Ovary (tissue), 9 donors: ENCODE measurements around the gene GPATCH1. TPM values are rescaled to one million over a fixed set of nuclear protein-coding genes. Genes with fewer than 3 reads are reported as not detected.

Experiments used
- DNase-seq, 5 donors: peaks; one replicate each; pipeline ENCODE4 v3.0.0-alpha.2; 2019 to 2020
- H3K27ac ChIP-seq, 2 donors: fragments of 200-600 bp; one replicate each; pipeline versions ENCODE4 v1.5.1 to v1.8.0; 2019 to 2022
- H3K27me3 ChIP-seq: fragments of 200-600 bp; one replicate; pipeline ENCODE4 v1.8.0; 2022
- H3K36me3 ChIP-seq: fragments of 200-600 bp; sonication (generic); one replicate; pipeline ENCODE4 v1.5.1; 2019
- H3K4me1 ChIP-seq: one replicate; pipeline ENCODE4 v1.8.1; 2013; ENCODE audit warnings: mild to moderate bottlenecking, moderate library complexity; ENCODE audit not compliant: insufficient read depth
- H3K4me3 ChIP-seq: fragments of 200-600 bp; sonication (generic); one replicate; pipeline ENCODE4 v1.5.1; 2017
- H3K9me3 ChIP-seq, 2 donors: fragments of 200-600 bp in 1 of 2; sonication (generic) in 1 of 2; one replicate each; pipeline versions ENCODE4 v1.5.1 to v1.8.1; 2013 to 2019; ENCODE audit warnings: mild to moderate bottlenecking in 1 of 2, moderate library complexity in 1 of 2
- CTCF ChIP-seq, 3 donors: fragments of 450-650 bp in 2 of 3; fragments of 200-600 bp in 1 of 3; IDR thresholded peaks; one replicate each; pipeline versions ENCODE4 v1.5.1 to v1.8.0; 2016 to 2022; ENCODE audit warnings: antibody characterized with exemption in 3 of 3, mild to moderate bottlenecking in 1 of 3
- EP300 ChIP-seq: sonication (generic); formaldehyde crosslinking; IDR thresholded peaks from one replicate; pipeline ENCODE4 v1.6.1; 2017; ENCODE audit warnings: antibody characterized with exemption
- POLR2A ChIP-seq: fragments of 450-650 bp; IDR thresholded peaks from one replicate; pipeline ENCODE4 v1.6.1; 2017; ENCODE audit warnings: antibody characterized with exemption, mild to moderate bottlenecking, moderate library complexity
- WGBS, 3 donors: extraction: QIAGEN DNeasy Blood & Tissue Kit in 1 of 3; methylation state at CpG; one replicate each; pipeline versions ENCODE4 v1.1.5 to v1.1.7; 2013 to 2017; 5-methylcytosine and 5-hydroxymethylcytosine counted together
- intact Hi-C, 4 donors: fragments of 100-400 bp; cut with DNase I; formaldehyde crosslinking; loops; one replicate each; pipeline versions ENCODE4 v1.11.0 to v1.15.1; 2022 to 2023
- polyA plus RNA-seq, 2 donors: library from polyadenylated mRNA; stranded (reverse); fragments of 200-250 nt in 1 of 2; fragments of 350-450 nt in 1 of 2; fragmentation: Illumina TruSeq in 1 of 2; extraction: RNeasy Lipid Tissue Mini Kit (QIAGEN cat#74804) in 1 of 2; gene quantifications; one replicate each; pipeline ENCODE4 v1.2.3, GENCODE V29; 2013 to 2014
- total RNA-seq, 7 donors: library from RNA; depleted of rRNA in 2 of 7; stranded (reverse); fragments of >200 nt in 2 of 7; fragmentation: NEBNext Ultra II Directional in 3 of 7; extraction: Animal tissue kit (Norgen Biotek cat#: 25700) in 3 of 7; gene quantifications; one replicate each; pipeline versions ENCODE4 v1.1.0 to v1.2.4, GENCODE V29; 2016 to 2023
- donor health status: DM: no; HTN: no; CAD: no; lungs with moderate emphysema.
- donor health status: DM: no; HTN: no; CAD: no.
- donor health status: Bipolar disorder and iron deficiency.
- donor health status: DM: yes; HTN: yes; CAD: no.
- donor health status: DM: no; HTN: no; CAD: no.
- donor health status: DM: yes; HTN: yes; CAD: no.

GPATCH1 gene
- total and polyA plus RNA-seq, 9 donors, result 4.4 to 11.5 (median 10.5) TPM

GRCh38 chr19:33096005-33096404 is 15.0 kb downstream of the GPATCH1 start:
- Histone ChIP-seq H3K4me1 (no peaks in the 10 kb centered on the region), H3K27ac (no peak overlapping the region), H3K9me3 (no peaks in the 10 kb centered on the region), H3K36me3 (no peaks in the 10 kb centered on the region), H3K4me3 (no peak overlapping the region), H3K27me3 (no peaks in the 10 kb centered on the region)
- TF ChIP-seq CTCF (IDR thresholded peaks at IDR 0.05) (no peak), POLR2A (no peak), EP300 (no peak)
- no peak for DNase-seq
- 83 to 89% (median 86%) methylated on average over 4 of the region's 4 CpGs for WGBS, 3 donors
- intact Hi-C loops, result no loop called here

- WGBS, 3 donors, result 71 to 72% (median 72%) methylated on average over 4 of the region's 4 CpGs
- no peak overlapping the region for H3K4me3 ChIP-seq
- DNase-seq, result peak in 3 of 5 donors; percentile 22 to 47 (median 33)
- no peaks in the 10 kb centered on the region for H3K27me3 ChIP-seq
- TF ChIP-seq EP300, result no peak
- no peak for TF ChIP-seq POLR2A
- TF ChIP-seq CTCF (IDR thresholded peaks at IDR 0.05), result no peak
- H3K9me3 ChIP-seq, result no peaks in the 10 kb centered on the region
- H3K27ac ChIP-seq, result no peak overlapping the region
- H3K36me3 ChIP-seq, result no peaks in the 10 kb centered on the region
- no peaks in the 10 kb centered on the region for H3K4me1 ChIP-seq
- intact Hi-C loops, result no loop called here
These were observed 17.1 kb downstream of the GPATCH1 start for GRCh38 chr19:33098055-33098534.

GRCh38 chr19:33100894-33101644 is 20.1 kb downstream of the GPATCH1 start:
- 81 to 89% (median 84%) methylated on average over 10 of the region's 10 CpGs for WGBS, 3 donors
- DNase-seq, result no peak
- Histone ChIP-seq H3K27ac (no peak overlapping the region), H3K9me3 (no peaks in the 10 kb centered on the region), H3K36me3 (no peaks in the 10 kb centered on the region), H3K4me1 (no peaks in the 10 kb centered on the region), H3K27me3 (no peaks in the 10 kb centered on the region), H3K4me3 (no peak overlapping the region)
- TF ChIP-seq CTCF (IDR thresholded peaks at IDR 0.05), result no peak
- TF ChIP-seq EP300, result no peak
- no peak for TF ChIP-seq POLR2A
- intact Hi-C loops, result no loop called here

- DNase-seq, result no peak
- TF ChIP-seq POLR2A (no peak), CTCF (IDR thresholded peaks at IDR 0.05) (no peak), EP300 (no peak)
- Histone ChIP-seq H3K9me3 (no peaks in the 10 kb centered on the region), H3K36me3 (no peaks in the 10 kb centered on the region), H3K4me3 (no peak overlapping the region), H3K27me3 (no peaks in the 10 kb centered on the region), H3K27ac (no peak overlapping the region), H3K4me1 (no peaks in the 10 kb centered on the region)
- intact Hi-C loops, result no loop called here
- WGBS, 3 donors, result 77 to 88% (median 83%) methylated on average over 6 of the region's 6 CpGs
These were observed 21.9 kb downstream of the GPATCH1 start for GRCh38 chr19:33102893-33103292.
